Measurements from ENCODE around the gene SSBP4. TPM values are rescaled to one million over a fixed set of nuclear protein-coding genes. Genes with fewer than 3 reads are reported as not detected.
A peak's percentile ranks its signal among the peaks of the same experiment; 100 is the strongest.

Gene SSBP4
- total and polyA plus RNA-seq, 9 of the 15 experiments (the other 6 are each of a cell fraction or from before 2014, with no cell fraction given): 1.1 to 189 (median 39.0) TPM

- TF ChIP-seq, protein P1, sequence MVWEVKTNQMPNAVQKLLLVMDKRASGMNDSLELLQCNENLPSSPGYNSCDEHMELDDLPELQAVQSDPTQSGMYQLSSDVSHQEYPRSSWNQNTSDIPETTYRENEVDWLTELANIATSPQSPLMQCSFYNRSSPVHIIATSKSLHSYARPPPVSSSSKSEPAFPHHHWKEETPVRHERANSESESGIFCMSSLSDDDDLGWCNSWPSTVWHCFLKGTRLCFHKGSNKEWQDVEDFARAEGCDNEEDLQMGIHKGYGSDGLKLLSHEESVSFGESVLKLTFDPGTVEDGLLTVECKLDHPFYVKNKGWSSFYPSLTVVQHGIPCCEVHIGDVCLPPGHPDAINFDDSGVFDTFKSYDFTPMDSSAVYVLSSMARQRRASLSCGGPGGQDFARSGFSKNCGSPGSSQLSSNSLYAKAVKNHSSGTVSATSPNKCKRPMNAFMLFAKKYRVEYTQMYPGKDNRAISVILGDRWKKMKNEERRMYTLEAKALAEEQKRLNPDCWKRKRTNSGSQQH (CRISPR knock-in tag; IDR thresholded peaks at IDR 0.05): no peak
- TF ChIP-seq CXXC5 (CRISPR knock-in tag; IDR thresholded peaks at IDR 0.05) (peak; percentile 98), RBM22 (IDR thresholded peaks at IDR 0.05; ENCODE audit: low read depth, low read length, poor library complexity, severe bottlenecking) (no peak), IRF2 (CRISPR knock-in tag; IDR thresholded peaks at IDR 0.05) (no peak), E2F3 (CRISPR knock-in tag; IDR thresholded peaks at IDR 0.05) (0 out of 2 replicates have a peak, but pooled peaks have one; percentile 21), KAT8 (IDR thresholded peaks at IDR 0.05; ENCODE audit: low read depth) (no peak), RAD21 (CRISPR knock-in tag; conservative IDR thresholded peaks at IDR 0.05 in 1 of 2, IDR thresholded peaks at IDR 0.05 in 1 of 2) (peak in 1 of 2 experiments; percentile 67; a peak in 3 of 4 replicates), ZNF584 (CRISPR knock-in tag; IDR thresholded peaks at IDR 0.05; ENCODE audit: low read depth) (peak; percentile 59; the same call in 1 of the 2 replicates), ATF7 (IDR thresholded peaks at IDR 0.05) (peak; percentile 58; the same call in 1 of the 2 replicates), GABPA (tag; conservative IDR thresholded peaks at IDR 0.05; ENCODE audit: low read depth) (peak; percentile 63; the same call in 1 of the 2 replicates), SIN3A (IDR thresholded peaks at IDR 0.05; ENCODE audit: borderline replicate concordance in 2 of 2, control insufficient read depth in 1 of 2, low read depth in 2 of 2, low read length in 2 of 2) (peak; percentile 49 to 73; a peak in 1 of 4 replicates), SMAD4 (CRISPR knock-in tag; conservative IDR thresholded peaks at IDR 0.05) (peak; percentile 94), ZNF785 (CRISPR knock-in tag; IDR thresholded peaks at IDR 0.05) (no peak), ZNF431 (CRISPR knock-in tag; IDR thresholded peaks at IDR 0.05) (peak; percentile 84)
- TF ChIP-seq, protein P2, sequence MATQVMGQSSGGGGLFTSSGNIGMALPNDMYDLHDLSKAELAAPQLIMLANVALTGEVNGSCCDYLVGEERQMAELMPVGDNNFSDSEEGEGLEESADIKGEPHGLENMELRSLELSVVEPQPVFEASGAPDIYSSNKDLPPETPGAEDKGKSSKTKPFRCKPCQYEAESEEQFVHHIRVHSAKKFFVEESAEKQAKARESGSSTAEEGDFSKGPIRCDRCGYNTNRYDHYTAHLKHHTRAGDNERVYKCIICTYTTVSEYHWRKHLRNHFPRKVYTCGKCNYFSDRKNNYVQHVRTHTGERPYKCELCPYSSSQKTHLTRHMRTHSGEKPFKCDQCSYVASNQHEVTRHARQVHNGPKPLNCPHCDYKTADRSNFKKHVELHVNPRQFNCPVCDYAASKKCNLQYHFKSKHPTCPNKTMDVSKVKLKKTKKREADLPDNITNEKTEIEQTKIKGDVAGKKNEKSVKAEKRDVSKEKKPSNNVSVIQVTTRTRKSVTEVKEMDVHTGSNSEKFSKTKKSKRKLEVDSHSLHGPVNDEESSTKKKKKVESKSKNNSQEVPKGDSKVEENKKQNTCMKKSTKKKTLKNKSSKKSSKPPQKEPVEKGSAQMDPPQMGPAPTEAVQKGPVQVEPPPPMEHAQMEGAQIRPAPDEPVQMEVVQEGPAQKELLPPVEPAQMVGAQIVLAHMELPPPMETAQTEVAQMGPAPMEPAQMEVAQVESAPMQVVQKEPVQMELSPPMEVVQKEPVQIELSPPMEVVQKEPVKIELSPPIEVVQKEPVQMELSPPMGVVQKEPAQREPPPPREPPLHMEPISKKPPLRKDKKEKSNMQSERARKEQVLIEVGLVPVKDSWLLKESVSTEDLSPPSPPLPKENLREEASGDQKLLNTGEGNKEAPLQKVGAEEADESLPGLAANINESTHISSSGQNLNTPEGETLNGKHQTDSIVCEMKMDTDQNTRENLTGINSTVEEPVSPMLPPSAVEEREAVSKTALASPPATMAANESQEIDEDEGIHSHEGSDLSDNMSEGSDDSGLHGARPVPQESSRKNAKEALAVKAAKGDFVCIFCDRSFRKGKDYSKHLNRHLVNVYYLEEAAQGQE (IDR thresholded peaks at IDR 0.05; ENCODE audit: borderline replicate concordance): peak; percentile 49
- TF ChIP-seq, protein P2 (CRISPR knock-in tag; IDR thresholded peaks at IDR 0.05; ENCODE audit: low read depth): no peak
- TF ChIP-seq, protein P3, sequence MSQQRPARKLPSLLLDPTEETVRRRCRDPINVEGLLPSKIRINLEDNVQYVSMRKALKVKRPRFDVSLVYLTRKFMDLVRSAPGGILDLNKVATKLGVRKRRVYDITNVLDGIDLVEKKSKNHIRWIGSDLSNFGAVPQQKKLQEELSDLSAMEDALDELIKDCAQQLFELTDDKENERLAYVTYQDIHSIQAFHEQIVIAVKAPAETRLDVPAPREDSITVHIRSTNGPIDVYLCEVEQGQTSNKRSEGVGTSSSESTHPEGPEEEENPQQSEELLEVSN (IDR thresholded peaks at IDR 0.05; ENCODE audit: borderline replicate concordance in 1 of 2, extremely low read depth in 1 of 2, insufficient read depth in 1 of 2, insufficient read length in 1 of 2, low read depth in 1 of 2, low read length in 1 of 2, poor library complexity in 1 of 2, severe bottlenecking in 1 of 2): peak; percentile 80 to 95
These were observed at the start of gene SSBP4 (continued) for GRCh38 chr19:18419195-18419698.

Data from K562 (cell line).